MCF 10A (cell line): Measurements from ENCODE around the gene OR13C4. TPM values are rescaled to one million over a fixed set of nuclear protein-coding genes. Genes with fewer than 3 reads are reported as not detected.
"Not testable (repeated sequence)": the region's sequence is repeated elsewhere in the genome, so short reads cannot be mapped to it uniquely, and the experiment has no call there.

Experiments
- BruUV-seq: library from RNA; stranded (reverse); fragments of 400-500 nt; replicated peaks from 2 replicates; lab custom pipeline; 2021; lab: Mats Ljungman, UMichigan
- CTCF ChIA-PET: fragments of 300-600 bp; sonication (Branson Sonifier 250); formaldehyde crosslinking; extraction: SDS; loops from one replicate; lab custom pipeline; 2021; ENCODE audit warnings: antibody characterized with exemption, inconsistent platforms; lab: Yijun Ruan, JAX
- POLR2A ChIA-PET: fragments of 300-600, 350-650 bp; sonication (Branson Sonifier 250); formaldehyde crosslinking; extraction: SDS; loops from one replicate; lab custom pipeline; 2020; ENCODE audit warnings: antibody characterized with exemption, inconsistent platforms; lab: Yijun Ruan, JAX
- DNase-seq: peaks from one replicate; pipeline ENCODE4 v3.0.0-alpha.2; 2018; ENCODE audit not compliant: unreplicated experiment
- H3K27ac Mint-ChIP-seq: one replicate; pipeline ENCODE4 v1.8.0; 2022; ENCODE audit warnings: mild to moderate bottlenecking, low read depth, mixed read lengths; ENCODE audit not compliant: unreplicated experiment
- H3K27me3 Mint-ChIP-seq: one replicate; pipeline ENCODE4 v1.8.0; 2022; ENCODE audit warnings: mixed read lengths; ENCODE audit not compliant: insufficient read depth, unreplicated experiment
- H3K36me3 Mint-ChIP-seq: one replicate; pipeline ENCODE4 v1.8.0; 2022; ENCODE audit warnings: mild to moderate bottlenecking, moderate library complexity, mixed read lengths; ENCODE audit not compliant: insufficient read depth, unreplicated experiment
- H3K4me1 Mint-ChIP-seq: one replicate; pipeline ENCODE4 v1.8.0; 2022; ENCODE audit warnings: mixed read lengths; ENCODE audit not compliant: insufficient read depth, unreplicated experiment
- H3K4me3 Mint-ChIP-seq: one replicate; pipeline ENCODE4 v1.8.0; 2022; ENCODE audit warnings: mild to moderate bottlenecking, moderate library complexity, mixed read lengths; ENCODE audit not compliant: unreplicated experiment
- H3K9me3 Mint-ChIP-seq: one replicate; pipeline ENCODE4 v1.8.0; 2022; ENCODE audit warnings: mixed read lengths; ENCODE audit not compliant: unreplicated experiment
- CTCF ChIP-seq: fragments of 200-600 bp; IDR thresholded peaks from one replicate; pipeline ENCODE4 v1.8.0; 2022; ENCODE audit warnings: antibody characterized with exemption, mild to moderate bottlenecking; ENCODE audit not compliant: unreplicated experiment
- intact Hi-C: fragments of 100-400 bp; cut with micrococcal nuclease; formaldehyde crosslinking; loops from 2 replicates; pipeline ENCODE4 v1.14.1; 2022
- total RNA-seq: library from RNA; stranded (reverse); gene quantifications from 2 replicates; pipeline ENCODE4 v1.2.3, GENCODE V29; 2022

Gene OR13C4
- total RNA-seq, 1 experiment from 2014 or later: not detected

DNA sequence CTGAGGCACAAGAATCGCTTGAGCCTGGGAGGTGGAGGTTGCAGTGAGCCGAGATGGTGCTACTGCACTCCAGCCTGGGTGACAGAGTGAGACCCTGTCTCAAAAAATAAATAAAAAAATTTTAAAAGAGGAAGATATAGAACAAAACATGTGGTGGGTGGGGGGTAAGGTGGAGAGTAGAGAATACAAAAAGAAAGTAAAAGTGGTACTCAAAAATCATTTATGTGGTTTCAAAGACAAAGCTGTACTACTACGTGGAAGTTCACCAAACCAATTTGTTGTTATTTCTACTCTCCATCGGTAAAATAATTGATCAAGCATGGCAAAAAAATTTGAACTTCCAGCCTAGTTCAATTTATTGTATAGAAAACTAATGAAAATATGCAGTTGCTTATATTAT is 17.6 kb upstream of the OR13C4 start:
- Mint-ChIP-seq H3K36me3 (no peaks in the 10 kb centered on the region), H3K27ac (no peak overlapping the region), H3K27me3 (no peaks in the 10 kb centered on the region), H3K9me3 (no peaks in the 10 kb centered on the region), H3K4me3 (no peak overlapping the region), H3K4me1 (no peaks in the 10 kb centered on the region)
- CTCF ChIA-PET: interaction anchor here (0.6 to 0.9 kb wide), 4 partner anchors 13 to 26 kb away, joined by 3 to 4 read pairs (median 3); no protein-coding TSS in a partner anchor
- DNase-seq: no peak
- POLR2A ChIA-PET: no interaction called here
- no TSS peak for BruUV-seq
- intact Hi-C loops: no loop called here
- no peak for TF ChIP-seq CTCF

GRCh38 chr9:104539275-104539674 is 12.3 kb upstream of the OR13C4 start:
- intact Hi-C loops: no loop called here
- DNase-seq: no peak
- no peak overlapping the region for H3K27ac Mint-ChIP-seq
- CTCF ChIA-PET: no interaction called here
- no peaks in the 10 kb centered on the region for H3K4me1 Mint-ChIP-seq
- H3K4me3 Mint-ChIP-seq: no peak overlapping the region
- no peaks in the 10 kb centered on the region for H3K9me3 Mint-ChIP-seq
- no peak for TF ChIP-seq CTCF
- H3K27me3 Mint-ChIP-seq: no peaks in the 10 kb centered on the region
- no peaks in the 10 kb centered on the region for H3K36me3 Mint-ChIP-seq
- BruUV-seq: no TSS peak
- POLR2A ChIA-PET: no interaction called here

DNA sequence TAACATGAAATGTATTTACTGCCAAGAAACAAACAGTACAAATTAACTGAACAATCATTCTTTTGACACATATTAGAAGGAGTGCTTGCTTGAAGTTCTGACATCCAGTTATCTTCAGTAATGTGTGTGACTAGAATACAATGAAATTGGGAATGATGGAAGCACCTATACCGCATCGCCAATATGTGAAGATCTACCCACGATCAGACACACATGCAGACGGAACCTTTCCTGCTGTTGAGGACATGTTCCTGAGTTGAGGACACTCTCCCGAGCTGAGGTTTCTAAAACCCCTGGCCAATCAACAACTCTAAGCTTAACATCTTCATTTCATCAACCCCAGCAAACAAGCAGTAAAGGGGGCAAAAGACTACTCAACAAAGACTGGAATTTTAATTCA is 9.7 kb upstream of the OR13C4 start, which contains the start of gene OR13C3:
Gene OR13C3, minus strand, starts transcription at position 101 of the 400 bp plus-strand sequence. CDS start 133 bp downstream, outside the sequence.
- Mint-ChIP-seq H3K36me3 (no peaks in the 10 kb centered on the region), H3K4me3 (no peak within 1 kb of the TSS), H3K9me3 (no peaks in the 10 kb centered on the region), H3K27ac (no peak within 1 kb of the TSS), H3K4me1 (no peaks in the 10 kb centered on the region), H3K27me3 (no peaks in the 10 kb centered on the region)
- no peak for DNase-seq
- no TSS peak for BruUV-seq
- POLR2A ChIA-PET: no interaction called here
- intact Hi-C loops: no loop called here
- CTCF ChIA-PET: no interaction called here
- TF ChIP-seq CTCF: no peak

DNA sequence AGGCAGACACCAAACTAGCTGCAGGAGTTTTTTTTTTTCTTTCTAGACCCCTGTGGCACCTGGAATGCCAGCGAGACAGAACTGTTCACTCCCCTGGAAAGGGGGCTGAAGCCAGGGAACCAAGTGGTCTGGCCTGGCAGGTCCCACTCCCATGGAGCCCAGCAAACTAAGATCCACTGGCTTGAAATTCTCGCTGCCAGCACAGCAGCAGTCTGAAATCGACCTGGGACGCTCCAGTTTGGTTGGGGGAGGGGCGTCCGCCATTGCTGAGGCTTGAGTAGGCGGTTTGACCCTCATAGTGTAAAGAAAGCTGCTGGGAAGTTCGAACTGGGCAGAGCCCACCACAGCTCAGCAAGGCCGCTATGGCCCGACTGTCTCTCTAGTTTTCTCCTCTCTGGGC is 6.8 kb downstream of the OR13C4 start:
- CTCF ChIA-PET: interaction anchor here (0.6 kb wide), 2 partner anchors 18 to 705 kb away, joined by 4 to 6 read pairs; no protein-coding TSS in a partner anchor
- H3K4me3 Mint-ChIP-seq, BruUV-seq, DNase-seq, H3K4me1 Mint-ChIP-seq, H3K27me3 Mint-ChIP-seq, POLR2A ChIA-PET, H3K27ac Mint-ChIP-seq, H3K36me3 Mint-ChIP-seq, intact Hi-C loops, H3K9me3 Mint-ChIP-seq: not testable (repeated sequence)

- CTCF ChIA-PET: no interaction called here
- POLR2A ChIA-PET: no interaction called here
- Mint-ChIP-seq H3K27me3 (no peaks in the 10 kb centered on the region), H3K4me1 (peaks cover 6% of the 10 kb centered on the region), H3K4me3 (no peak overlapping the region), H3K27ac (no peak overlapping the region), H3K9me3 (no peaks in the 10 kb centered on the region), H3K36me3 (no peaks in the 10 kb centered on the region)
- no peak for TF ChIP-seq CTCF
- no peak for DNase-seq
- no TSS peak for BruUV-seq
- intact Hi-C loops: no loop called here
These were observed 12.1 kb downstream of the OR13C4 start for GRCh38 chr9:104514901-104515300.
